Stimulated activated effector memory CD8-positive, alpha-beta T cell treated with anti-CD3 and anti-CD28 coated beads, Interleukin-12 subunit alpha, Interleukin-12 subunit beta, amount 100 ng/mL, for 72 hours (primary cell): Measurements from ENCODE around the gene EVC.
"Not testable (repeated sequence)": the region's sequence is repeated elsewhere in the genome, so short reads cannot be mapped to it uniquely, and the experiment has no call there.

ENCODE experiments used
- ATAC-seq: fragments of 150-1000 bp; cut with Tn5 transposase; 2 replicates; pipeline ENCODE4 v1.10.0; 2021
- DNase-seq, 2 donors: peaks; one replicate each; pipeline ENCODE4 v3.0.0; 2021 to 2022; ENCODE audit warnings: low spot score in 2 of 2
- H3K27ac Mint-ChIP-seq: one replicate; pipeline ENCODE4 v1.8.0; 2022; ENCODE audit warnings: mild to moderate bottlenecking, mixed read lengths
- H3K36me3 Mint-ChIP-seq: one replicate; pipeline ENCODE4 v1.8.0; 2022; ENCODE audit warnings: mild to moderate bottlenecking, mixed read lengths
- H3K4me1 Mint-ChIP-seq: one replicate; pipeline ENCODE4 v1.8.0; 2022; ENCODE audit warnings: mixed read lengths
- H3K4me3 Mint-ChIP-seq: one replicate; pipeline ENCODE4 v1.8.0; 2022; ENCODE audit warnings: mild to moderate bottlenecking, mixed read lengths
- H3K9me3 Mint-ChIP-seq: one replicate; pipeline ENCODE4 v1.8.0; 2022; ENCODE audit warnings: mixed read lengths

EVC gene

GRCh38 chr4:5837483-5837882, 126.5 kb downstream of the EVC start:
- not testable (repeated sequence) for H3K4me3 Mint-ChIP-seq, H3K9me3 Mint-ChIP-seq, ATAC-seq, H3K36me3 Mint-ChIP-seq, H3K4me1 Mint-ChIP-seq, H3K27ac Mint-ChIP-seq, DNase-seq

GRCh38 chr4:5839332-5839731, 128.3 kb downstream of the EVC start:
- Mint-ChIP-seq H3K4me3 (no peak overlapping the region), H3K9me3 (peaks cover 3% of the 10 kb centered on the region), H3K27ac (no peak overlapping the region), H3K36me3 (no peaks in the 10 kb centered on the region), H3K4me1 (no peaks in the 10 kb centered on the region)
- ATAC-seq (no peak), DNase-seq (no peak)

GRCh38 chr4:5839751-5840674, 129.0 kb downstream of the EVC start:
- no peak overlapping the region for H3K27ac Mint-ChIP-seq
- H3K36me3 Mint-ChIP-seq, result no peaks in the 10 kb centered on the region
- no peak overlapping the region for H3K4me3 Mint-ChIP-seq
- no peak for DNase-seq
- no peak for ATAC-seq
- no peaks in the 10 kb centered on the region for H3K4me1 Mint-ChIP-seq
- peaks cover 3% of the 10 kb centered on the region for H3K9me3 Mint-ChIP-seq

GRCh38 chr4:5842456-5842855, 131.5 kb downstream of the EVC start:
- no peak overlapping the region for H3K4me3 Mint-ChIP-seq

GRCh38 chr4:5843573-5844530, 132.9 kb downstream of the EVC start:
- H3K9me3 Mint-ChIP-seq, result peaks cover 3% of the 10 kb centered on the region
- no peak for ATAC-seq
- H3K36me3 Mint-ChIP-seq, result no peaks in the 10 kb centered on the region
- no peak overlapping the region for H3K27ac Mint-ChIP-seq
- H3K4me1 Mint-ChIP-seq, result no peaks in the 10 kb centered on the region
- no peak for DNase-seq
- H3K4me3 Mint-ChIP-seq, result no peak overlapping the region

More at GRCh38 chr4:5842456-5842855, 131.5 kb downstream of the EVC start:
- Mint-ChIP-seq H3K36me3 (no peaks in the 10 kb centered on the region), H3K27ac (no peak overlapping the region), H3K9me3 (peaks cover 3% of the 10 kb centered on the region), H3K4me1 (no peaks in the 10 kb centered on the region)
- DNase-seq (no peak), ATAC-seq (no peak)

- Mint-ChIP-seq H3K9me3 (peaks cover 3% of the 10 kb centered on the region), H3K4me3 (no peak overlapping the region), H3K36me3 (no peaks in the 10 kb centered on the region), H3K4me1 (no peaks in the 10 kb centered on the region), H3K27ac (no peak overlapping the region)
- ATAC-seq (no peak), DNase-seq (no peak)
These were observed 134.3 kb downstream of the EVC start for GRCh38 chr4:5845035-5845905.

GRCh38 chr4:5851637-5852301, 140.8 kb downstream of the EVC start:
- Mint-ChIP-seq H3K9me3 (no peaks in the 10 kb centered on the region), H3K4me3 (no peak overlapping the region), H3K27ac (no peak overlapping the region), H3K36me3 (no peaks in the 10 kb centered on the region), H3K4me1 (no peaks in the 10 kb centered on the region)
- no peak for DNase-seq
- ATAC-seq, result no peak

GRCh38 chr4:5852523-5853202, 141.7 kb downstream of the EVC start:
- no peaks in the 10 kb centered on the region for H3K9me3 Mint-ChIP-seq
- ATAC-seq, result no peak
- no peak overlapping the region for H3K4me3 Mint-ChIP-seq
- H3K4me1 Mint-ChIP-seq, result no peaks in the 10 kb centered on the region
- no peaks in the 10 kb centered on the region for H3K36me3 Mint-ChIP-seq
- no peak overlapping the region for H3K27ac Mint-ChIP-seq
- no peak for DNase-seq

- no peaks in the 10 kb centered on the region for H3K9me3 Mint-ChIP-seq
- ATAC-seq, result no peak
- no peak overlapping the region for H3K27ac Mint-ChIP-seq
- no peak for DNase-seq
- no peaks in the 10 kb centered on the region for H3K4me1 Mint-ChIP-seq
- H3K36me3 Mint-ChIP-seq, result no peaks in the 10 kb centered on the region
- H3K4me3 Mint-ChIP-seq, result no peak overlapping the region
These were observed 143.9 kb downstream of the EVC start for GRCh38 chr4:5854929-5855328.

GRCh38 chr4:5856362-5856761, 145.4 kb downstream of the EVC start:
- ATAC-seq, DNase-seq, H3K4me3 Mint-ChIP-seq, H3K27ac Mint-ChIP-seq, H3K9me3 Mint-ChIP-seq, H3K4me1 Mint-ChIP-seq, H3K36me3 Mint-ChIP-seq: not testable (repeated sequence)

GRCh38 chr4:5857199-5857598, 146.2 kb downstream of the EVC start:
- no peak overlapping the region for H3K27ac Mint-ChIP-seq
- no peaks in the 10 kb centered on the region for H3K9me3 Mint-ChIP-seq
- no peaks in the 10 kb centered on the region for H3K4me1 Mint-ChIP-seq
- H3K36me3 Mint-ChIP-seq, result no peaks in the 10 kb centered on the region
- no peak for DNase-seq
- ATAC-seq, result no peak
- no peak overlapping the region for H3K4me3 Mint-ChIP-seq

GRCh38 chr4:5858020-5858769, 147.2 kb downstream of the EVC start:
- H3K9me3 Mint-ChIP-seq, result no peaks in the 10 kb centered on the region
- H3K4me3 Mint-ChIP-seq, result no peak overlapping the region
- ATAC-seq, result no peak
- no peaks in the 10 kb centered on the region for H3K36me3 Mint-ChIP-seq
- no peak for DNase-seq
- H3K4me1 Mint-ChIP-seq, result peaks cover under 1% of the 10 kb centered on the region
- no peak overlapping the region for H3K27ac Mint-ChIP-seq

GRCh38 chr4:5863461-5864113, 152.6 kb downstream of the EVC start:
- peak; percentile 6 to 76 for DNase-seq
- no peaks in the 10 kb centered on the region for H3K9me3 Mint-ChIP-seq
- no peak overlapping the region for H3K4me3 Mint-ChIP-seq
- peaks cover 26% of the 10 kb centered on the region for H3K4me1 Mint-ChIP-seq
- no peaks in the 10 kb centered on the region for H3K36me3 Mint-ChIP-seq
- H3K27ac Mint-ChIP-seq, result peak overlapping the region; percentile 32
- ATAC-seq, result peak; percentile 88
